HG02870 (cell line): ENCODE measurements around the gene MGME1.

ENCODE experiments used
- ATAC-seq: cut with Tn5 transposase; IDR thresholded peaks from one replicate; pipeline ENCODE4 v1.9.1; 2021; ENCODE audit warnings: mild to moderate bottlenecking, moderate library complexity; ENCODE audit not compliant: unreplicated experiment

Gene MGME1, protein sequence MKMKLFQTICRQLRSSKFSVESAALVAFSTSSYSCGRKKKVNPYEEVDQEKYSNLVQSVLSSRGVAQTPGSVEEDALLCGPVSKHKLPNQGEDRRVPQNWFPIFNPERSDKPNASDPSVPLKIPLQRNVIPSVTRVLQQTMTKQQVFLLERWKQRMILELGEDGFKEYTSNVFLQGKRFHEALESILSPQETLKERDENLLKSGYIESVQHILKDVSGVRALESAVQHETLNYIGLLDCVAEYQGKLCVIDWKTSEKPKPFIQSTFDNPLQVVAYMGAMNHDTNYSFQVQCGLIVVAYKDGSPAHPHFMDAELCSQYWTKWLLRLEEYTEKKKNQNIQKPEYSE

DNA sequence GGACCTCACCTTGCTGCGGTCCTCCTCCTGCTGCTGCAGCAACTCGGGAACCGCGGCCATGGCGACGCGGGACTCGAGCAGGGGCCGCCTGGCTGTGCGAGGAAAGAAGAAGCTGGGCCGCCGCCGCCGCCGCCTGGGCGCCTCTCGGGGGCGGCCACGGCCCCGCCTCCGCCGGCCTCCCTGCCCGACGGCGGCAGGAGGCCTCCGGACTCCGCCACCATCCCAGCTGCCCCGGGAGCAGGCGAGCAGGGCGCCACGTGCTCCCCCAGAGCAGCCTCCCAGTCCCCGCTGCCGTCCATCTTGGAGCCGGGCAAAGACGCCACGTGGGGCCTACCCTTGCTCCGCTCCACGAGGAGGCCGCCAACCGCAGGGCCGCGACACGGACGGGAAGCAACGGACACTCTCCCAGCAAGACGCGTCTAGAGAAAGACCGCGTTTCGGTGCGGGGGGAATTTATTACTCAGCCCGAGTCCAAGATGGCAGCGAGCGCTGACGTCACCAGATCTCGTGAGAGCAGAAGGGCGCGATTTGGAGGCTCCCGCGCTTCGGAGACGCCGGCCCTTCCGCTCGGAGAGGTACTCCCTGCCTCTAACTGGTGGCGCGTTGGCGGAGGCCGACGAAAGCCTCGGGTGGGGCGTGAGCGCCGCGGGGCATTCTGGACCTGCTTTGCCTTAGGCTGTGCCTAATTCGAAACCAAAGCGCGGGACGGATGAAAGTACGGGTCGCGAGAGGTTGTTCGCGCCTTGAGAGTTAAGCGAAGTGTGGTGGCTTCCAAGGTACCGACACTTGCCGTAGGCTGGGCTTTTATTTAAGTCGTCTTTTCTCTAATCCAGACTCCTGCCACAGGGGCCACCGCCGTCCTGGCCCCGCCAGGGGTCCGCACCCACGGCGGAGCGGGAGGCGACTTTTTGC is at the start of gene MGME1, which contains the start of gene SNX5:
MGME1 (plus strand) TSS at position 653 of the 912 bp plus-strand sequence. CDS start 842 bp downstream, outside the sequence.
SNX5 (minus strand) TSS at position 429 of the 912 bp plus-strand sequence; CDS start at position 60, 369 bp downstream.
- peak; percentile 74 for ATAC-seq

GRCh38 chr20:17919149-17919548 is 49.7 kb upstream of the MGME1 start:
- no peak for ATAC-seq

DNA sequence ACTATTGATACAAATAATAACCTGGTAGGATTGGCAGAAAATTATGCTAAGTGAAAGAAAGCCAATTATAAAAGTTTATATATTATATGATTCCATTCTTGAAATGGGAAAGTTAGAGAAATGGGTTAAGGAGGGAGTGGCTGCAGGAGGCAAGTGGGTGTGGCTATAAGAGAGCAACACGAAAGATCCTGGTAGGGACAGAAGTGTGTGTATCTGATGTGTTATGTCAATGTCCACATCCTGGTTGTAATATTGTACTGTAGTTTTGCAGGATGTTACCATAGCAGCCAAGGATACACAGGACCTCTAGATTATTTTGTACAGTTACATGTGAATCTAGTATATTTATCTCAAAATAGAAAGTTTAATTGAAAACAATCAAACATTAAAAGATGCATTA is 47.0 kb upstream of the MGME1 start:
- ATAC-seq = no peak

DNA sequence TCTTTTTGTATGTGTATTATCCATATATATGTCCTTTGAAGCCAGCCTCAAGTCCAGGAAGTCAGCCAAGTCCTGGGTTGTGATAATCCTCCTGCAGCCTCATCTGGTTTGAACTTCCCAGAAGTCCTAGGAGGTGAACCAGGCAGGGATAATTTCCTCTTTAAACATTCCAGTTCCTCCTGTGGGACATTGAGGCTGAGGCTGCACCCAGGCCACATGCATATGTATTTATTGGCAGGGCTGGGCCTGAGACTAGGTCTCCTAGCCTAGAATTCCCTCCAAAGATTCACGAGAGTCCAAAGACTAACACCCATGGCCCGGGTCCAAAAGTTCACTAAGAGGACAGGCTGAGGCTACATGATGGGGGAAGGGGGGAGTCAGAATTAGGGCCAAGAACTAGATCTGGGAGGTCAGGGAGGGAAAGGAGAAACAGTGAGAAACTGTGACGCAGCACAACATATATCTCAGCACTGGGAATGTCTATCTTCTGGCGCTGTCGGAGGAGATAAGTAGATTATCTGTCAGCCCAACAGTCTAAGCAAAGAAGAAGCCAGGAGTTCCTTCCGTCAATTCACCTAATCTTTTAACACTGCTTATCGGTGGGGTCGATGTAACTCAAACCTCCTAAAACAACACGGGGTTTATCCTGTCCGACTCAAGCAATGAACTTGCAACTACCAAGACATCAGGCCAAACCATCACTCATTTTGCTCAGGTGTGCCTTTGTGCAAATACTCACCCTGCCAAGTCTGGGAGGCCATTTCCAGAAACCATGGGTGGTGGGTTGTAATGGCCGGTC is 43.5 kb upstream of the MGME1 start:
- no peak for ATAC-seq

DNA sequence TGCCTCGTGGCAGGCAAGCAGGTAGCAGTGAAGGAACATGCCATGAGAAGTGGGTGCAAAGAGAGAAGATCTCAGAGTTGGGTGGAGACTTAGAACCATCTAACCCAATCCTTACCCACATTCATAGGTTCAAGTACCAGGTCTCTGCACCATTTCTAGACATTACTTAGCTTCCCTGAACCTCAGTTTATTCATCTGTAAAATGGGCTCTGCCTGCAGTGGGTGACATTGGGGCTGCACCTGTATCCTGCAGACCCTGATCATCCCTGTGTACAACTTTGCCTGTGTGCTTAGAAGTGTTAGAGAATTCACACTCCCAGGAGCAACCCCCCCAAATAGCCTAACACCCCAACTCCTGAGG is 42.9 kb upstream of the MGME1 start:
- no peak for ATAC-seq

- no peak for ATAC-seq
These were observed 40.6 kb upstream of the MGME1 start for GRCh38 chr20:17928211-17928611.

DNA sequence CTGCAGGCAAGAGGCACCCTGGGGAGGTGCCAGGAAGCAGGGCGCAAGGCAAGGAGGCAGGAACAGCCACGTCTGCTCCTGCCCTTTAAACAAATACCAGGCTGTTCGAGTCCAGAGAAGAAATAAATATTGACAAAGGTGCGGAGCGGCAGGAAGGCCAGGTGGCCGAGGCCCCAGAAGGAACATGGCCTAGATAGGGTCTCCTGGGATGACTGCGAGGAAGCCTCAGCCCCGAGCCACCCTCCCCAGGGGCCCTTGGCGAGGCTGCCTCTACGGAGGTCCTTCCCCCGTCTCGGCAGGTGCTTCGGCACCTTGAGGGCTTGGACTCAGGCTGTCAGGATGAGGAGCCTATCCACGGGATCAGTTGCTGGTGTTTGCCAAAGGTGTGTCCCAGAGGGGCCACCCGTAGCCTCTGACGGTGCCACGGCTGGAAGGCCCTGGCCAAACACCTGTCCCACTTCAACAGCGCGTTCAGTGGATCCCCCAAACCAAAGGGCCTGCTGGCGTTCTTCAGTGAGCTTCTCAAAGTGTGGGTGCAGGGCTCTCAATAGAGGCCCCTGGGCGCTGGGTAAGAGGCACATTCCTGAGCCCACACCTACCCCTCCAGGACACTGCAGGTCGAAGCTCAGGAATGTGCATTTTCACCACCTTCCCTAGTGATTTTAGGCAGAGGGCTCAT is 40.0 kb upstream of the MGME1 start:
- ATAC-seq = no peak

- no peak for ATAC-seq
These were observed 37.3 kb upstream of the MGME1 start for GRCh38 chr20:17931513-17931912.

DNA sequence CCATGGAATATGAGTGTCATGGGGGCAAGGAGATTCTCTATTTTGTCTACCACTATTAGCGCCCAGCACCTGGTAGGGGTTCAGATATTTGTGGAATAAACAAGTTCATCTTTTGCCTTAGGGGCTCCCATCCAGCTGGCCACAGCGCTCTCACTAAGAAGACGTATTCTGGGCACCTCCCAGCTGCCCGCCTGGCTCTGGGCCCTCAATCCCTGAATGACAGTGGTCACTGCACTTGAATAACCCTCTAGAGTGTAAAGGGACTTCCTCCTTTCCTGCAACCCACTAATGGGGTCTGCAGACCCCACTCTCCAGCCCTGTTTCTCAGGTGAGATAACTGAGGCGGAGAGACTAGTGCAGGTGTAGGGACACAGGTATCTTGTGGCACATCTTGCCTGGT is 36.4 kb upstream of the MGME1 start:
- no peak for ATAC-seq

GRCh38 chr20:17933121-17933520 is 35.7 kb upstream of the MGME1 start:
- no peak for ATAC-seq

DNA sequence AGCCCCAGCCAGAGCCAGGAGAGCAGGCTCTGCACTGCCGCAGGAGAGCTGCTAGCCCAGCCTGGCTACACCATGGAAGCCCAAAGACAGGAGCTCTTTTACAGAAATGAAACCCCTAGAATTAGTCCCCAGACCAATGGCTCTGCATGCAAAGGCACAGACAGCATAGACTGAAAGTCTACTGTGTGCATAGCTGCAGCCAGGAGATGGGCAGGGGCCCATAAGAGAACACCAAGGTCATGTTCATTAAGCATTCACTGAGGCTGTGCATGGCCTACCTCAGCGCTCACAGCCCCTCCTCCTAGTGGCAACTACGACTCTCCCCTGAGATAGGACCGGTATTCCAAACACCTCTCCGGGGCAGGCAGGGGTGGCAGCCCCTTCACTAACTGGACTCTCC is 35.1 kb upstream of the MGME1 start:
- ATAC-seq = peak; percentile 53

DNA sequence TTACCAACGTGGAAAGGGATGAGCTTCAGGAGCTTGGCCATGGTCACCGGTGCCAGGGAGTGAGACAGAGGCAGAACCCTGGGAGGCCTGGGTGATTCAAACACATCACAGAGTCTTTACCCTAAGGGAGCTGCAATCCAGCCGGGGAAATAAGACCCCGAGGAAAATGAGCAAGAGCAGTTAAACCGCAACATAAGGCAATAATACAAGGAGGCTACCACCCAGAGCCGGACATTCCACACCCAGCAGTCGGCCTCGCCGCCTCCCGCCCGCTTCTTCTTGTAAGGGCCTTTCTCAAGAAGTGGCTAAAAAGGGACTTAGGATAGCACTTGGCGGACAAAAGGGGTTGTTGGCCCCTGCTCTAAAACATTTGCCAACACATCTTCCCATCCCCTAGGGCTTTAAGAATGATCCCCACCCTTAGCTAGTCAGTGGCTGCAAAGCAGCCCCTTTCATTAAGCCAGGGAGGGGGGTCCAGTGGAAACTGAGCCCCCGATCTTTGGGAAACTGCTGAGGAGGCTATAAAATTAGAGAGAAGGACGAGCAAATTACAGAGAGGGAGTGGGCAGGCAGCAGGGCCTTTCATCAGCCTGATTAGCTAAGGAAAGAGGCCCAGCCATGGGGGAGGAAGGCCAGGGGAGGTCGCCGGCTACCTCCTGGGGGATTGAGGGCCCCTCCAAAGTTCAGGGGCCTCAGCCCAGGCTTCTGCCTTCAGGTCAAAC is 34.5 kb upstream of the MGME1 start:
- ATAC-seq = no peak

- ATAC-seq = no peak
These were observed 33.6 kb upstream of the MGME1 start for GRCh38 chr20:17935186-17935585.

DNA sequence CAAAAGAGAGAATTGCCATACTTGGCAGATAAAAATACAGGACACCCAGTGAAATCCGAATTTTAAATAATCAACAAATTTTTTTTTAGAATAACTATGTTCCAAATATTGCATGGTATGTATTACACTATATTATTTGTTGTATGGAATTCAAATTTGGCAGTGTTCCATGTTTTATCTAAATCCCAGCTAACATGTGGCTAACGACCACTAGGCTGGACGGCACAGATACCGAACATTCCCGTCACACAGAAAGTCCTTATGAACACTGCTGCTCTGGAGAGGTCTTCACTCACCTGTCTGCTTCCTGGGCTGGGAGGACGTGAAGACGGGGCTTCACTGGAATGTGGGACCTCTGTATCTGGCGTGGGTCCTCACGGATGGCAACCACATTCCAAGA is 33.1 kb upstream of the MGME1 start:
- ATAC-seq = no peak

- ATAC-seq = no peak
These were observed 32.5 kb upstream of the MGME1 start for GRCh38 chr20:17936286-17936760.

DNA sequence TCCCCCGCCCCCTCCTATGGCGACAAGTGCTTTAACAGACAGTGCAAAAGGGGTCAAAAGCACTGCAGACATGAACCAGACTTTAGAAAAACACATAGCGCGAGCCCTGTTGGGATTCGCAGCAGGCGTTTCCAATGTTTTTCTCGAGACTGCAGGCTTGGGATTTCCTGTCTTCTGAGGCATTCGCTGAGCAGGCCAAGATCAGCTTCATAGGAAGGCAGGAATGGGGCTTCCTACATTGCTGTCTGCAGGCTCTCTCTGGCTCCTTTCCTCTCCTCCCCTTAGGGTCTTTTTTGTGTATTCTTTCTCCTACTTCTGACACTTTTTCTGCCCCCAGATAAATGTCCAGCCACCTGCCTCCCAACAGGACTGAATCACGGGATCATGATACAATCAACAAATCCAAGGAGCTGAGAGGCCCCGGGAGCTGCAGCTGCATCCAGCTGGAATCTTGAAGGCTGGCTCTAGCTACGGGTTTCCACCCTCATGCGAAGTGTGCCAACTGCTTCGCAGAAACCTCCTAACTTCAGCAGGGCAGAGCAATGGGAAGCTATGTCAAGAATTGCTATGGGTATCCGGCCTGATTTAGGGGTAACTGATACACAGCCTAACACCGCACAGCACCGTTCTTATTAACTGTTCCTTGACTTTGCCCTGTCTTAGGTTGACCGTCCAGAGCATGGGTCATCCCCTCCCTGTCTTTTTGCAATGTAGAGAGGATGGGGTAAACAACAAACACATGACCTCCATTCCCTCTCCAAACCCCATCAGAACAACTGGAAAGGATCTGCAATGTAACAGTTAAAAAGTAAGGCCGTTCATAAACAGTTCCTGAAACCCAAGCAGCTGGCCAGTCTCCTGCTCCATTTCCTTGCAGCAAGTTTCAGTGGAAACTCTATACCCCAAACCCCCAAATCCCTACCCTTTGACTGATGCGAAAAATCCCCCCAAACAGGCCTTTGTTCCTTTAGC is 31.8 kb upstream of the MGME1 start:
- no peak for ATAC-seq

DNA sequence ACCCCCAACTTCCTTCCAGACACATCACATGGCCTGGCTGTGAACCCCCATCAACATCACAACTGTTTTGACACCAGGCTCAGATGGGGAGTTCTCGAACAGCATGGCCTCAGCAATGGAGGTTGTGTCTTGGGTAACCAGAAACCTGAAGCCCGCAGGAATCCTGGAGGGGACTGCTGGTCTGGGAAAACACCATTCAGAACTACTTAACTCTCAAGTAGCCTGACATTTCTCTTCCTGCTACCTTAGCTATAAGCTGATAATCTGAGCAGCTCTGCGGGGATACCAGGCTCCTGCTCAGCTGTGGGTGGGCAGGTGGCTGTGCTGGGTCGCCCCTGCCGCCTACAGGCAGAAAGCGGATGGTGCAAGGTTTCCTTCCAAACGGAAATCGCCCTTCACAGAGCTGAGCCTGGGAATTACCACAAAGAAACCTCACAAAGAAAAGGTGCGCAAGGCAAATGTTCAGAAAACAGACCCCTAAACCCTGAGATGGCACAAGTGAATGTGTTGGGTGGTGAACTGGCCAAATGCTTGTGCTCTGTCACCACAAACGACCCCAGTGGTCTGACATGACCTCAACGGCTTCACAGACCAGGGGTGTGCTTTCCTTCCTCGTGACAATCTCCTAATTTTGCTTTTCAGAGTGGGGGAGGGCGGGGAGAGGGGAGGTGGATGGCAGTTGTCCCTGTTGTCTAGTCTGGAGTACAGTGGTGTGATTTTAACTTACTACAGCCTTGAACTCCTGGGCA is 29.8 kb upstream of the MGME1 start:
- ATAC-seq = peak; percentile 62
